SK-N-SH treated with all-trans-retinoic acid at 6 μM for 48 hours (cell line): Measurements from ENCODE around the gene PPP2R2C.

Experiments used
- ATAC-seq: fragments of 200-7000 bp; cut with Tn5 transposase; 3 replicates; pipeline ENCODE4 v1.9.1; 2020; ENCODE audit warnings: mild to moderate bottlenecking, moderate library complexity
- ARNTL ChIP-seq: fragments of 450-650 bp; formaldehyde crosslinking; IDR thresholded peaks from 2 replicates; pipeline ENCODE4 v1.5.0; 2020; ENCODE audit warnings: low read depth, mild to moderate bottlenecking, moderate library complexity, borderline replicate concordance
- BACH2 ChIP-seq: fragments of 250-450 bp; sonication (Bioruptor Pico); IDR thresholded peaks from 2 replicates; pipeline ENCODE4 v1.9.0; 2021; ENCODE audit warnings: mild to moderate bottlenecking, borderline replicate concordance
- CREB5 ChIP-seq: fragments of 250-450 bp; sonication (Bioruptor Pico); IDR thresholded peaks from 2 replicates; pipeline ENCODE4 v1.5.1; 2020; ENCODE audit warnings: low read depth, mild to moderate bottlenecking, moderate library complexity
- CSDC2 ChIP-seq: fragments of 250-450 bp; sonication (Bioruptor Pico); IDR thresholded peaks from 2 replicates; pipeline ENCODE4 v1.5.0; 2020; ENCODE audit warnings: mild to moderate bottlenecking, moderate library complexity
- CSRNP3 ChIP-seq: fragments of 250-450 bp; sonication (Bioruptor Pico); IDR thresholded peaks from 2 replicates; pipeline ENCODE4 v1.5.1; 2021; ENCODE audit warnings: mild to moderate bottlenecking, moderate library complexity
- ESRRG ChIP-seq: fragments of 250-450 bp; sonication (Bioruptor Pico); IDR thresholded peaks from 2 replicates; pipeline ENCODE4 v1.6.1; 2021; ENCODE audit warnings: mild to moderate bottlenecking
- GLIS3 ChIP-seq: fragments of 250-450 bp; sonication (Bioruptor Pico); IDR thresholded peaks from 2 replicates; pipeline ENCODE4 v1.5.0; 2020; ENCODE audit warnings: mild to moderate bottlenecking, moderate library complexity
- ISL1 ChIP-seq: fragments of 250-450 bp; sonication (Bioruptor Pico); IDR thresholded peaks from 2 replicates; pipeline ENCODE4 v2.1.2; 2022; ENCODE audit warnings: mild to moderate bottlenecking, moderate library complexity
- OSR1 ChIP-seq: fragments of 250-450 bp; sonication (Bioruptor Pico); IDR thresholded peaks from 2 replicates; pipeline ENCODE4 v1.8.0; 2022; ENCODE audit warnings: moderate library complexity, mild to moderate bottlenecking, inconsistent platforms
- PATZ1 ChIP-seq: fragments of 250-450 bp; sonication (Bioruptor Pico); IDR thresholded peaks from 2 replicates; pipeline ENCODE4 v1.8.0; 2020; ENCODE audit warnings: mild to moderate bottlenecking, moderate library complexity, borderline replicate concordance
- POU6F1 ChIP-seq: fragments of 250-450 bp; sonication (Bioruptor Pico); IDR thresholded peaks from 2 replicates; pipeline ENCODE4 v1.8.0; 2021; ENCODE audit warnings: low read depth, mild to moderate bottlenecking, moderate library complexity, borderline replicate concordance
- PPARA ChIP-seq: fragments of 250-450 bp; sonication (Bioruptor Pico); IDR thresholded peaks from 2 replicates; pipeline ENCODE4 v1.5.0; 2020; ENCODE audit warnings: mild to moderate bottlenecking, borderline replicate concordance
- RARB ChIP-seq: fragments of 250-450 bp; sonication (Bioruptor Pico); IDR thresholded peaks from 2 replicates; pipeline ENCODE4 v1.8.0; 2021; ENCODE audit warnings: mild to moderate bottlenecking, moderate library complexity
- SNAI2 ChIP-seq: fragments of 250-450 bp; sonication (Bioruptor Pico); IDR thresholded peaks from 2 replicates; pipeline ENCODE4 v1.5.0; 2020; ENCODE audit warnings: mild to moderate bottlenecking, moderate library complexity
- TCF4 ChIP-seq: fragments of 250-450 bp; sonication (Bioruptor Pico); IDR thresholded peaks from 2 replicates; pipeline ENCODE4 v1.8.0; 2021; ENCODE audit warnings: mild to moderate bottlenecking, moderate library complexity, borderline replicate concordance
- ZC3H10 ChIP-seq: fragments of 250-450 bp; sonication (Bioruptor Pico); IDR thresholded peaks from 2 replicates; pipeline ENCODE4 v1.5.1; 2021; ENCODE audit warnings: mild to moderate bottlenecking, moderate library complexity
- ZFP3 ChIP-seq: fragments of 250-450 bp; sonication (Bioruptor Pico); IDR thresholded peaks from 2 replicates; pipeline ENCODE4 v1.5.0; 2020; ENCODE audit warnings: mild to moderate bottlenecking, moderate library complexity
- ZFP30 ChIP-seq: fragments of 450-650 bp; formaldehyde crosslinking; IDR thresholded peaks from 2 replicates; pipeline ENCODE4 v1.5.0; 2022; ENCODE audit warnings: mild to moderate bottlenecking, moderate library complexity
- ZNF565 ChIP-seq: fragments of 450-650 bp; formaldehyde crosslinking; conservative IDR thresholded peaks from 2 replicates; pipeline ENCODE4 v1.5.0; 2020; ENCODE audit warnings: low read depth, mild to moderate bottlenecking, moderate library complexity
- ZNF70 ChIP-seq: fragments of 450-650 bp; formaldehyde crosslinking; IDR thresholded peaks from 2 replicates; pipeline ENCODE4 v1.5.0; 2020; ENCODE audit warnings: mild to moderate bottlenecking, moderate library complexity
- ZNF8 ChIP-seq: fragments of 450-650 bp; formaldehyde crosslinking; IDR thresholded peaks from 2 replicates; pipeline ENCODE4 v1.5.0; 2020; ENCODE audit warnings: mild to moderate bottlenecking, moderate library complexity

Gene PPP2R2C

GRCh38 chr4:6297266-6297815 lies 175.1 kb downstream of the PPP2R2C start:
- ATAC-seq = no peak
- TF ChIP-seq POU6F1 = no peak
- no peak for TF ChIP-seq ZNF565 (CRISPR knock-in tag)
- no peak for TF ChIP-seq CSRNP3 (CRISPR knock-in tag)
- no peak for TF ChIP-seq ZFP30 (CRISPR knock-in tag)
- TF ChIP-seq CSDC2 (CRISPR knock-in tag) = no peak
- TF ChIP-seq GLIS3 = no peak
- TF ChIP-seq RARB (CRISPR knock-in tag) = no peak
- TF ChIP-seq PPARA (CRISPR knock-in tag) = no peak
- no peak for TF ChIP-seq ZNF70 (CRISPR knock-in tag)
- no peak for TF ChIP-seq CREB5 (CRISPR knock-in tag)
- TF ChIP-seq ISL1 (CRISPR knock-in tag) = no peak
- no peak for TF ChIP-seq ZNF8 (CRISPR knock-in tag)
- TF ChIP-seq, all 23 proteins: peak for 0

GRCh38 chr4:6296026-6296425 lies 176.4 kb downstream of the PPP2R2C start:
- TF ChIP-seq ISL1 (CRISPR knock-in tag) = no peak
- TF ChIP-seq ZFP30 (CRISPR knock-in tag) = no peak
- TF ChIP-seq TCF4 (CRISPR knock-in tag) = no peak
- TF ChIP-seq ZNF565 (CRISPR knock-in tag) = no peak
- no peak for TF ChIP-seq ZC3H10
- TF ChIP-seq ESRRG = no peak
- no peak for TF ChIP-seq CSRNP3 (CRISPR knock-in tag)
- TF ChIP-seq GLIS3 = no peak
- TF ChIP-seq POU6F1 = no peak
- TF ChIP-seq BACH2 (CRISPR knock-in tag) = no peak
- TF ChIP-seq PATZ1 = no peak
- no peak for TF ChIP-seq CREB5 (CRISPR knock-in tag)
- TF ChIP-seq ZFP3 (CRISPR knock-in tag) = no peak
- TF ChIP-seq ARNTL (CRISPR knock-in tag) = no peak
- TF ChIP-seq SNAI2 (CRISPR knock-in tag) = no peak
- TF ChIP-seq CSDC2 (CRISPR knock-in tag) = no peak
- no peak for TF ChIP-seq PPARA (CRISPR knock-in tag)
- no peak for TF ChIP-seq OSR1 (CRISPR knock-in tag)
- TF ChIP-seq, all 23 proteins: peak for 0
- no peak for ATAC-seq
